GM18505 (cell line): ENCODE measurements around the gene S100PBP.

Source experiments
- ATAC-seq: cut with Tn5 transposase; IDR thresholded peaks from one replicate; pipeline ENCODE4 v1.9.1; 2021; ENCODE audit not compliant: unreplicated experiment
- POLR2A ChIP-seq: IDR thresholded peaks from 4 replicates; pipeline ENCODE4 v1.6.1; 2011; ENCODE audit warnings: borderline replicate concordance; ENCODE audit not compliant: insufficient read depth, insufficient read length; ENCODE audit errors: extremely low read depth

S100PBP gene

DNA sequence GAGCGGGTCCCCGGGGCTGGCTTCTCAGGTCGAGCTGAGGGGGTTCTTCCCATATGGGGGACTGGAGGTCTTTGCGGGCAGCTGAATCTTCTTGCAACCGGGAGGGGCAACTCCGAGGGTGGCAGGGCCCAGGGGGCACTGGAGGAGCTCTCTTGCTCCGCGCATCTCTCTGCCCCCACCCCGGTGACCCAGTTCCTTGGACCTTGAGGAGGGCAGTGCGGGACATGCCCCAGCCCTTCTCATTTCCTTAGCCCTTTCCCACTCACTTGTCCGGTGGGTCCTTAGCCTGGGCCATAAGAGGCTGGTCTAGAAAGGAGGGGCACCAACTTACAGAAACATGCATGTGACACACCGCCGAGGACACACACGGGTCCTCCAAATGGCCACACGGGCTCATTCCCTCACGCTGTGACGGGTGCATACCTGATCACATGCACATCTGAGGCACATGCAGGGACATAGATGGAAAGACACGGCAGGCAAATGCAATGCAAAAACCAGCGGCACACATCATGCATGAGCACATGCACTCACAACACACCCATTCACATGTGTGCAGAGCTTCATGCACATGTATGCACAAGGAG is 69.5 kb downstream of the S100PBP start:
- ATAC-seq: no peak
- TF ChIP-seq POLR2A: no peak

DNA sequence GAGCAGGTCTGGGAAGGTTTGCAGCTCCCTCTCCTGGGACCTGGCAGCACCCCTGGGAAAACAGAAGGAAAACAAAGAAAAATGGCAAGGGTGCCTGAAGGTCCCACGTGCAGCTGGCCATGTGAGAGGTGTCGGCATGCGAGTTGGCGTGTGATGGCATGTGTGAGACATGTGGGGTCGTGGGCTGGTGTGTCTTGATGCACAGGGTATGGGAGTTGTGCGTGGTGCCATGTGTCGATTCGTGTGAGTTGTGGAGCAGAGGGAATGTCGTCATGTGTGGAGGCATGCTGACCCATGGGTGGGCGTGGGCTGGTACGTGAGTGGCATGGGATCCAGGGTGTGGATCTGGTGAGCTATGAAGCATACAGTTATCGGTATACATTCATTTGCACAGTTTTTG is 70.2 kb downstream of the S100PBP start:
- ATAC-seq: no peak

DNA sequence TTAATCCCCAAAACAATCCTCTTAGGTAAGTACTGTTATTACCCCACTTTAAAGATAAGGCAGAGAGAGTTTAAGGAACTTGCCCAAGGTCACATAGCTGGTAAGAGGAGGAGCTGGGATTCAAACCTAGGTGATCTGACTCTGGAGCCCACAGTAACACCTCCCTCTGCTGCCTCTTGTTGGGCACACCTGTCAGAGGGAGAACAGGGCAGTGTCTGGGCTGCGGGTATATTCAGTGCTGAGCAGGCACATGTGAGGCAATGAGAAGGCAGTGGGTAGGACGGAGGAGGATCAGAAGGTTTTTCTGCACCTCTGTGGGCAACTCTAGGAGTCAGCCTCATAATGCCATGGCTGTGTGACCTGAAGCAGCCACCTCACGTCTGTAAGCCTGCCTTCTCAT is 70.7 kb downstream of the S100PBP start:
- TF ChIP-seq POLR2A: no peak
- ATAC-seq: no peak

More for the DNA sequence above, 70.2 kb downstream of the S100PBP start:
- no peak for TF ChIP-seq POLR2A

DNA sequence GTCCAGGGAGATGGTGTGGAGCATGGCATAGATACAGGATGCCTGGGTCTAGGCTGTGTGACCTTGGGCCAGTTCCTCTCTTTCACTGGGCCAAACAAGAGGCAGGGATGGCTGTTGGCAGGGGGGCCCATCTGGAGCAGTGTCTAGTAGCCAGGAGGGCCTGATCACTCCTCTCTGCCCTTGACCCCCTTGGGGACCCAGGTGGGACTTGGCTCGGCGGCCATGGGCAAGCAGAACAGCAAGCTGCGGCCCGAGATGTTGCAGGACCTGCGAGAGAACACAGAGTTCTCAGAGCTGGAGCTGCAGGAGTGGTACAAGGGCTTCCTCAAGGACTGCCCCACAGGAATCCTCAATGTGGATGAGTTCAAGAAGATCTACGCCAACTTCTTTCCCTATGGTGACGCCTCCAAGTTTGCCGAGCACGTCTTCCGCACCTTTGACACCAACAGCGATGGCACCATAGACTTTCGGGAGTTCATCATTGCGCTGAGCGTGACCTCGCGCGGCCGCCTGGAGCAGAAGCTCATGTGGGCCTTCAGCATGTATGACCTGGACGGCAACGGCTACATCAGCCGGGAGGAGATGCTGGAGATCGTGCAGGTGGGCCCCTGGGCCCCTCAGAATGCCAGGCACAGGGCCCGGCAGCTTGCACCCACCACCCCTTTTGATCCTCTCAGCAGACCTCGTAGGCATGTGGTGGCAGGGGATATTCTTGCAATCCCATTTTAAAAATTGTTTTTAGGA is 71.4 kb downstream of the S100PBP start:
- no peak for TF ChIP-seq POLR2A
- no peak for ATAC-seq

DNA sequence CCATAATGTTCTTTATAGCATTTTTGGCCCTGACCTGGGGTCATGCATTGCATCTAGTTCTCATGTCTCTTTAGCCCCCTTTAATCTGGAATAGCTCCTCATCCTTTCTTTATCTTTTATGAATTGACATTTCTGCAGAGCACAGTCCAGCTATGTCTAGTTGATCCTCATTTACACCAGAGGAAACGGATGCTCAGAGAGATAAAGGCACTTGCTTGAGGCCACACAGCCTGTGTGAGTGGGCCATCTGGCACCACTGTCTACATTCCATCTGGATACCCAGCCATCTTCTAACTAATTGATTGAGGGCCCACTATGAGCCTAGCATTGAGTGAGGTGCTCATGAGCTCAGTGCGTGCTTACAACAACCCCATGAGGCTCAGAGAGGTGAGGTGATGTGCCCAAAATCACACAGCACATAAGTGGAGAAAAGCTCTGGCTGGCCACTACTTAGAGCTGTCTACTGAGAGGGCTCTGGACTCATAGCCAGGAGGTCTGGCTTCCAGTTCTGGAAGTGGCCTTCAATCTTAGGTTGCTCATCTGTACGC is 72.4 kb downstream of the S100PBP start:
- TF ChIP-seq POLR2A: no peak
- no peak for ATAC-seq

DNA sequence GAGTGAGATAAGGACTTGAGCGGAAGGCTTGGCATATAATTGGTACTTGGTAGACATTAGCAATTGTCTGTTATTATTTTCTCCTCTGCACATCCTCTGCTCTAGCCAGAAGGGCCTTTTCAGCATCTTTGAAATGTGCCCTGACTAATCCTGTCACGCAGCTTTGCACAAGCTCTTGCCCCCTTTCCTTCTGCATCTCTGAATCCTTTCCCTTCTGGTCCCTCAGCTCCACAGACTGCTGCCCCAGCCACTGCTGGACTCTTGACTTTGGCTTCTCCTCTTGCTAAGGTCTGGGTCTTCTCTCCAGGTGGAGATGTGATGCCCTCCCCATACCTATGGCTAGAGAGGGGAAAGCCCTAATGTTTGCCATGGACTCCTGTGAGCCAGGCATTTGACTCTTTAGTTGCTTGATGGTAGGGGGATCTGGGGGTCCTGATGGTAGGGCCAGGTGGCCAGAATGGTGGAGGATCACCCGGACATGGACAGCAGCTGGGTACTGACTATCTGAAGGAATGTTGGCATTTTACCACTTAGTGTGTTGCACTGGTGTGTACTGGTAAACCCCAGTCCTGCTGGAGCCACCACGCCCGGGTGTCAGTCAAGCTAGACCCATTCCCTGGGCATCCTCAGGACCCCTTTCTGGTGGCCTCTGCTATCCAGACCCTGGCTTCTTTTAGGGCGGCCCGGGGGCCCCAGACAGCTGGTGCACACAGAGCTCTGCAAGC is 73.2 kb downstream of the S100PBP start:
- no peak for TF ChIP-seq POLR2A
- ATAC-seq: no peak

DNA sequence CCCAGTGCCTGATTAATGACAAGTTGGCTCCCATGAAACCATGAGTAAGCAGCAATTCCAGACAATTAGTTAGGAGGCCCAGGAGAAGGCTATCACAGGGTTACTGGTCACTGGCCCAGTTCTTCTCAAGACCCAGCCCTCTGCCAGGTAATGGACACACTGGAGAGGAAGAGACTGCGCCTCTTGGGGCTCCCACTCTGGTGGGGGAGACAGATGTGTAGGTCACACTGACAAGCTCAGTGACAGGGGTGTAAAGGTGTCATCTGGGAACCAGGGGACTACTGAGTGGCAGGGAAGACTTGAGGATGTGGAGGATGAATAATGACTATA is 73.8 kb downstream of the S100PBP start:
- no peak for ATAC-seq
- TF ChIP-seq POLR2A: no peak

DNA sequence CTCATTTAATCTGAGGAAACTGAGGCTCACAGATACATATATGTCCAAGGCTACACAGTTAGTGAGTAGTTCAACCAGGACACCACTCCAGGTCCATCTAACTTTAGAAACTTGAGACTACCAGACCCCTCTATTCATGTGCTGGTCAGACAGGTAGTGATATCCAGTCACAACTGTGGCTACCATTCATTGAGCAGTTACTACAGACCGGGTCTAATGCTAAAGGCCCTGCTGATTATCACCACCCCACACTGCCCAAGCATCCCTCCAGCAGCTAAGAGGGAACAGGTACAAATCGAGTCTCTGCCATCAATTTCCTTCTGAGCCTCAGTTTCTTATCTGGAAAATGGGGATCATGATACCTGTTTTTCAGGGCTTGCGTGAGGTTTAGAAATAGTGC is 74.2 kb downstream of the S100PBP start:
- ATAC-seq: no peak
- TF ChIP-seq POLR2A: no peak

DNA sequence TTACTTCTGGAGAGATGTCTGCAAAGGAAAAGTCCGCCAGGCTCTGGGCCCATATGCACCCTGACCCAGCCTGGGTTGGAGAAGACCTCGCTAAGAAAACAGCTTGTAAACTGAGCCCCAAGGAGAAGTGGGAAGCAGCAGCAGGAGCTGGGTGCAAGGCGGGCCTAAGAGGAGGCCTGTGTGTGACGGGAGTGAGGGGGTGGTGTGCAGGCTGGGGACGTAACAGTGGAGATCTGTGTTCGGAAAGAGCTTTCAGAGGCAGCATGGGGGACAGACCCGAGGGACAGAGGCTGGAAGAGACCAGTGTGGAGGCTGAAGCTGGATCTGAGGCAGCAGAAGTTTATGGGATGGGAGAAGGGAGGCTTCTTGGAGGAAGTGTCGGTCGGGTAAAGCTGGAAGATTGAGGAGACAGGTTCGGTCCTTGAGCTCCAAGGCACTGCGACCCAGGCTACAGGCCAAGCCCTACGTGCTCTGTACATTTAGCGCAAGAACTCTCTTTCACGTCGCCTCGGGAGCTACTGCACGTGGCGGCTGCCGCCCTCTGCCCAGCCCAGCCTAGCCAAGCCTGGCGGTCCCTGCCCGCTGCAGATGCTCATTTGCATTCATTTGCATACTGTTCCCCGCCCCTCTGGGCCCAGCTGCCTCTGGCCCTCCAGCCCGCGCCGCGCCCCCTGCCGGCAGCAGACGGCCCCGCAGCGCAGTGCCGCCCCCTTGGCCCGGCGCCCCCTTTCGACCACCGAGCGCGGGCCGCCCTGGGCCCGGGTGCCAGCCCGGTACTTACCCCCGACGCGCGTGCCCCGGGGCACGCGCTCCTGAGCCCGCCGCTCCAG is 75.1 kb downstream of the S100PBP start:
- TF ChIP-seq POLR2A: no peak
- no peak for ATAC-seq

DNA sequence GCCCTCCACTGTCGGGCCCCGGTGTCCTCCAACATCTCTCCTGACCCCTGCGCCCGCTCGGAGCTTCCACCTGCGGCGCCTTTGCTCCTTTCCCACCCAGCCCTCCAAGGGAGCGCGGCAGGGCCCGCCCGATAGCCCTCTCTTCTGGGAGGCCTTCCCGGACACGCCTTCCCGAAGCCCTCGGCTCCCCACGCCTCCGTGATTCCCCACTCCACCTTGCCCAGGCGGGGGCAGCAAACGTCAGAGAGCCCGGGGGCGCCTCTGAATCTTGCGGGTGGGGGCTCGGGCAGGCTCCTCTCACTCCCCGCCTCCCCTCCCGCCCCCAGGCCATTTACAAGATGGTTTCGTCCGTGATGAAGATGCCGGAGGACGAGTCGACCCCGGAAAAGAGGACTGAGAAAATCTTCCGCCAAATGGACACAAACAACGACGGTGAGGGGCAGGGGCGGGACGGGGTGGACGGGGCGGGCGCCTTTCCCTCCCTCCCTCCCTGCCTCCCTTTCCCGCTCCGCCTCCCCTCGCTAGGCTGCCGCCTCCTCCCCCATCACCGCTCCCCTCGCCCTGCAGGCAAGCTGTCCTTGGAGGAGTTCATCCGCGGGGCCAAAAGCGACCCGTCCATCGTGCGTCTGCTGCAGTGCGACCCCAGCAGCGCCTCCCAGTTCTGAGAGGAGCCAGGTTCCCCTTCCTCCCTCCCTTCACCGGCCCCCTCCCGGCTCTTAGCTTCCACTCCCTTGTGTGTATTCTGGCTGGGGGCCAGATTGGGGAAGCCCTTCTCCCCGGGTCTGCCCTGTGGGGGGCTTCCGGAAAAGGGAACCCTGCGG is 76.0 kb downstream of the S100PBP start:
- TF ChIP-seq POLR2A: no peak

DNA sequence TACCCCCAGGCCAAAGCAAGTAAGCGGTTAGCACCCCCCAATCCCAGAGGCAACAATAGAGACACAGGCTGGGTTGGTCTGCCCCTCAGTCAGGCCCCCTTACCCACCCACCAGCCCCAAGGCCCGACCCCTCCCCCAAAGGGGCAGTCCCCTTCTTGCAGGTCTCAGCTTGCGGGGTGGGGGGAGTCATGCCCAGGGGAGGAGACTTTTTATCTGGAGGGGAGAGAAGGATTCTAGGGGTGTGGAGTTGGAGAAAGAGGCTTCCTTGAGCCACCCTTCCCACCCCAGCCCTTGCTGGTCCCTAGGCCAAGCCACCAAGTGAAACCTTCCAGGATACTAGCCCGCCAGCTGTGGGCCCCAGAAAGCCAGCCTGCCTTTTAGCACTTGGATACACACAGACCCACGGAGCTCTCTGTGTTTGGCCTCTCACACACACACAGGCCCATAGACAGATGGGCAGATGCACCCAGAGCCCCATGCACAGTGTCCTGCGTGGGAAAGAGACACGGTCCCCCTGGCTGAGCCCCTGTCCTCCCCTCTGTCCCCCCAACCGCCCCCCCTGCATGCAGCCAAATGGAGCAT is 76.7 kb downstream of the S100PBP start:
- ATAC-seq: no peak
- no peak for TF ChIP-seq POLR2A

More for the DNA sequence above, 76.0 kb downstream of the S100PBP start:
- no peak for ATAC-seq

DNA sequence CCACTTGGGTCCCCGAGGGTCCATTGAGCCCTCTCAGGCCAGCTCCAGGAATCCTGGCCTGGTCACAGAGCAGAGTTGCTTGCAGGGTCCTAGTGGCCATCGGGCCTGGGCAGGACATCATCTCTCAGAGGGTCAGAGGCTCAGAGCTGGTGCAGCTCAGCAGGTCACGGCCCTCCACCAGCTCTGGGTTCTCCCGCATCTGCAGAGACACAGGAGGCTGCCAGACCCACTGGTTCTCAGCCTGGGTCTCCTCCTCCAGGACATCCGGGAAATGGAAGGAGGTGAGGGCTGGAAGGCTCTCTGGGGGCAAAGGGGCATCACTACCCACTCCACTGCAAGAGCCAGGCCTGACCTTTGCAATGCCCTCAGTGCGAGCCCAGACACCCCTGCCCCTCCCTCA is 77.2 kb downstream of the S100PBP start:
- TF ChIP-seq POLR2A: no peak
- no peak for ATAC-seq
